ENCODE data around the gene CHRND.

CHRND gene

DNA sequence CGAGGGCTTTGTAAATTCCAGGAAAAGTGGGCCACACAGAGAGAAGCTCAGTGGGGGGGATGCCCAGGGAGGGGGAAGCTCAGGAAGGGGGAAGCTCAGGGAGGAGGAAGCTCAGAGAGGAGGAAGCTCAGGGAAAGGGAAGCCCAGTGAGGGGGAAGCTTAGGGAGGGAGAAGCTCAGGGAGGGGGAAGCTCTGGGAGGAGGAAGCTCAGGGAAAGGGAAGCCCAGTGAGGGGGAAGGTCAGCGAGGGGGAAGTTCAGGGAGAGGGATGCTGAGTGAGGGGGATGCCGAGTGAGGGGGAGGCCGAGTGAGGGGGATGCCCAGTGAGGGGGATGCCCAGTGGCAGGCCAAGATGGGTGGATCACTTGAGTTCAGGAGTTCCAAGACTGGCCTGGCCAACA is 12.7 kb downstream of the CHRND start:
- TF ChIP-seq ZFX (IDR thresholded peaks at IDR 0.05; ENCODE audit: borderline replicate concordance), result no peak
- TF ChIP-seq, protein P1, sequence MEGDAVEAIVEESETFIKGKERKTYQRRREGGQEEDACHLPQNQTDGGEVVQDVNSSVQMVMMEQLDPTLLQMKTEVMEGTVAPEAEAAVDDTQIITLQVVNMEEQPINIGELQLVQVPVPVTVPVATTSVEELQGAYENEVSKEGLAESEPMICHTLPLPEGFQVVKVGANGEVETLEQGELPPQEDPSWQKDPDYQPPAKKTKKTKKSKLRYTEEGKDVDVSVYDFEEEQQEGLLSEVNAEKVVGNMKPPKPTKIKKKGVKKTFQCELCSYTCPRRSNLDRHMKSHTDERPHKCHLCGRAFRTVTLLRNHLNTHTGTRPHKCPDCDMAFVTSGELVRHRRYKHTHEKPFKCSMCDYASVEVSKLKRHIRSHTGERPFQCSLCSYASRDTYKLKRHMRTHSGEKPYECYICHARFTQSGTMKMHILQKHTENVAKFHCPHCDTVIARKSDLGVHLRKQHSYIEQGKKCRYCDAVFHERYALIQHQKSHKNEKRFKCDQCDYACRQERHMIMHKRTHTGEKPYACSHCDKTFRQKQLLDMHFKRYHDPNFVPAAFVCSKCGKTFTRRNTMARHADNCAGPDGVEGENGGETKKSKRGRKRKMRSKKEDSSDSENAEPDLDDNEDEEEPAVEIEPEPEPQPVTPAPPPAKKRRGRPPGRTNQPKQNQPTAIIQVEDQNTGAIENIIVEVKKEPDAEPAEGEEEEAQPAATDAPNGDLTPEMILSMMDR (IDR thresholded peaks at IDR 0.05), result no peak
- no peak overlapping the region for H3K27ac ChIP-seq

DNA sequence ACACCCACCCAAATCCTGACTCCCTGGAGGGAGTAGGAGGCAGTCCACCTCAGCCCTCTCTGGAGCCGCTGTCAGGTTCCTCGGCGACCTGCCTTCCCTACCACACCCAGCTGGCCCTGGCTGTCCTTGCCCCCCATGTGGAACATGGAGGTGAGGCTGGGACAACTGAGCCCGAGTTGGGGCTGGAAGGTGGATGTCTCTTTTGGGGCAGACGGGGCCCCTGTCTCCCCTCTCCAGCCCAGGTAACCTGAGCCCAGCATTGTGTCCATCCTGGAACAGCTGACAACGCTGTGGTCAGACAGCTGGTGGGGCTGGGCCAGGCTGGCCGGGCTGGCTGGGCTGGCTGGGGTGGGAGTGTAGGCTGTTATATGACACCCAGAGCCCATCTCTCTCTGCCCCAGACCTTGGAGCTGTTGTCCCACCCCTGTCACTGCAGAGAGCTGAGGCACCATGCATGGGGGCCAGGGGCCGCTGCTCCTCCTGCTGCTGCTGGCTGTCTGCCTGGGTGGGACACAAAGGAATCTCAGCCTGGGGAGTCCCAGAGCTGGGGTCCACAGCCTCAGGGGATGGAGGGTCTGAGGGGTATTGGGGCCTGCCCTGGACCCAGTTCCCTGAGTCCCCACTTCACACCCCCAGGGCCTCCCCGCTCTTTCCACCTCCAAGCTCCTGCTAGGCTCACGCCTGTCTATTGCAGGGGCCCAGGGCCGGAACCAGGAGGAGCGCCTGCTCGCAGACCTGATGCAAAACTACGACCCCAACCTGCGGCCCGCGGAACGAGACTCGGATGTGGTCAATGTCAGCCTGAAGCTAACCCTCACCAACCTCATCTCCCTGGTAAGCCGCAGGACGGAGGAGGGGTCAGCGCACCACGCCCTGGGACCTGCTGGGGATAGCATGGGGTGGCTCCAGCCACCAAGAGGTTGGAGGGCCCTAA is 13.6 kb downstream of the CHRND start, which contains the start of gene CHRNG:
Gene CHRNG (plus strand): TSS at position 395 of the 934 bp plus-strand sequence. CDS start 56 bp downstream, at position 451.
- H3K27ac ChIP-seq, result no peak within 1 kb of the TSS
- TF ChIP-seq, protein P1 (IDR thresholded peaks at IDR 0.05), result no peak

DNA sequence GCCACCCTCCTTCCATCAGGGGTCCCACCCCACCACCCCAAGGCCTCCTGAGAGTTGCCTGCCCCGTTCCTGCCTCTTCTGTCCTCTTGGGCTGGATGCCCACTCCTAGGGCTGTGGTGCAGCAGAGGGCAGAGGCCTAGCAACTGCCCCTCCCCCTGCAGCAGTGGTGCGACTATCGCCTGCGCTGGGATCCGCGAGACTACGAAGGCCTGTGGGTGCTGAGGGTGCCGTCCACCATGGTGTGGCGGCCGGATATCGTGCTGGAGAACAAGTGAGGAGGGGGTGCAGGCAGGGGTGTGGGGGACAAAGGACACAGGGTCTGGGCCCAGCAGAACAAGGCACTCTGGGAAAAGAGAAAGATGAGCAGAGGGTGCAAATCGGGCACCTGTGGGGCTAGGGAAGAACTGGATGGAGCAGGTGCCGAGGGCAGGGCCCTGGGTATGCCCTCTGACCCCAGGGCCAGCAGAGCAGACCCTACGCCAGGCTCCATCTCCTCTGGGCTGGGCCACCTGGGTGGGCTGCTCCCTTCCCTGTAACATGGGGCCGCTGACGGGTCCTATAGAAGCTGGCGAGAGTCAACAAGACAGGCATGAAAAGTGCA is 14.6 kb downstream of the CHRND start:
- TF ChIP-seq ZFX (IDR thresholded peaks at IDR 0.05; ENCODE audit: borderline replicate concordance), result no peak
- TF ChIP-seq, protein P1 (IDR thresholded peaks at IDR 0.05), result no peak
- no peak overlapping the region for H3K27ac ChIP-seq

DNA sequence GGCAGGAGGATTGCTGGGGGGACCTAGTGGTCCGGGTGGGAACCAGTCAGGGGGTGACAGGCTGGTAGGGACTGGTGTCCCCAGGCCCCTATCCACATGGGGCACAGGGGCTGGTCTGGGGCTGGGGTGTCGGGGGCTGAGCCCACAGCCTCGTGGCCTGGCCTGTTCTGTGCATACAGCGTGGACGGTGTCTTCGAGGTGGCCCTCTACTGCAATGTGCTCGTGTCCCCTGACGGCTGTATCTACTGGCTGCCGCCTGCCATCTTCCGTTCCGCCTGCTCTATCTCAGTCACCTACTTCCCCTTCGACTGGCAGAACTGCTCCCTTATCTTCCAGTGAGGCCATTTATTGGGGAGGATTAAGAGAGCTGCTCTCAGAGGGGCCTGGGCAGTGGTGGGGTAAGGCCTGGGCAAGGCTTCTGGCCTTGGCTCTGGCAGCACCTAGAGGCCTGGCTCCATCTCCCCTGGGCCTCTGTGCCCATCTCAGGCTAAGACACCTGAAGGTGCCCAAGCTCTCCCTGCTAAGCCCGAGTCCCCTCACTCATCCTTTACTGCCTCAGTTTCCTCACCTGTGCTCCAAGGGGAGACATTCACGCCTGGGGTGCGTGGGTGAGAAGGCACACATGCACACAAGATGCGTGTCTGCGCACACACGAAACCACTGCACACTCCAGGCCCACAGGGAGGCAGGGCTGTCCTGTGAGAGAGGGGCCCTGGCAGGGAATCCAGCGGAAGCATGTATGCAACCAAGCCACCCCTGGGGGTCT is 15.4 kb downstream of the CHRND start:
- H3K27ac ChIP-seq, result no peak overlapping the region
- TF ChIP-seq, protein P1 (IDR thresholded peaks at IDR 0.05), result no peak
- no peak for TF ChIP-seq ZFX (IDR thresholded peaks at IDR 0.05; ENCODE audit: borderline replicate concordance)

DNA sequence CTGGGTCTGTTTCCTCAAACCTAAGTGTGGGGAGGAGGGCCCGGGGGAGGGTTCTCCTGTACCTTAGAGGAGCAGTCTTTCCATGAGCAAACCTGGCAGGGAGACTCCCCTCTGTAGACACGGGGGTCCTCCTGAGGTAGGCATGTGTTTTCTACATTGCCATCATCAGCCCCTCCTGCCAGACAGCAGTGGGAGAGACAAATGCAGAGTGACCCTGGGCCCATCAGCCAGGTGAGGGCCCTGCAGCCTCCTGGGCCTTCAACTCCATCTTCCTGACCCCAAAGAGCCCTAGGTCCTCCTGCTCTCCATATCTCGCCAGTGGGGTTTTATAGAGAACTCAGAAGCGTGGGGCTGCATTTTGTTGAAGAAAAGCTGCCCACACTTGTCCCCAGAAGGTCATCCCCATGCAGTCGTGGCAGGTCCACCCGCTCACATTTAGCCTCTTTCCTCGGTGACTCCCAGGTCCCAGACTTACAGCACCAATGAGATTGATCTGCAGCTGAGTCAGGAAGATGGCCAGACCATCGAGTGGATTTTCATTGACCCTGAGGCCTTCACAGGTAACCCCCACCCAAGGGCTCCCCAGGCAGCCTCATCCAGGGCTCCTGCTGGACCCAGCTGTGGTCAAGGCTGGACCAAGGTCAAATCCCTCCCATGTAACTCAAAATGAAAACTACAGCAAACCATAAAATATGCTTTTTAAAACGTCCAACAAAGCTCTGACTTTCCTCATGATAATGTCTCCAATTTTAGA is 16.2 kb downstream of the CHRND start:
- no peak overlapping the region for H3K27ac ChIP-seq
- TF ChIP-seq ZFX (IDR thresholded peaks at IDR 0.05; ENCODE audit: borderline replicate concordance), result no peak
- TF ChIP-seq, protein P1 (IDR thresholded peaks at IDR 0.05), result no peak

DNA sequence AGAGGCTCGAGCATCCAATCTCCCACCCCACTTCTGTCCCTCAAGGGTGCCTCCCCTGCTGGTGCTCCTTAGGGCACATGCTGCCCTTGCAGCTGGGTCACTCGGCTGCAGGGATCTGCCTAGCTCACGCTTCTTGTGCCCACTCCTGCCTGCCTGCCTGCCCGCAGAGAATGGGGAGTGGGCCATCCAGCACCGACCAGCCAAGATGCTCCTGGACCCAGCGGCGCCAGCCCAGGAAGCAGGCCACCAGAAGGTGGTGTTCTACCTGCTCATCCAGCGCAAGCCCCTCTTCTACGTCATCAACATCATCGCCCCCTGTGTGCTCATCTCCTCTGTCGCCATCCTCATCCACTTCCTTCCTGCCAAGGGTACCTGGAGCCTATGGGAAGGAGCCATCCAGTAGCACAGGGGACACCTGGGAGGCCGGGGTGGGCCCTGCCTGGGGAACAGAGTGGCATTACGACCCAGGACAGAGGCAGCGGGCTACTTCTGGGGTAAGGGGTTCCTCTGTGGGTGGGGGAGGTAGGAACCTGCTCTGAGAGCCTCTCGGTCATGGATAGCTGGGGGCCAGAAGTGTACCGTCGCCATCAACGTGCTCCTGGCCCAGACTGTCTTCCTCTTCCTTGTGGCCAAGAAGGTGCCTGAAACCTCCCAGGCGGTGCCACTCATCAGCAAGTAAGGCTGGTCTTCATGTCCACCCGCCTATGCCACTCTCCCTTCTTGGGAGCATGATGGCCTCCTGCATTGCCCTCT is 16.9 kb downstream of the CHRND start:
- no peak for TF ChIP-seq ZFX (IDR thresholded peaks at IDR 0.05; ENCODE audit: borderline replicate concordance)
- TF ChIP-seq, protein P1 (IDR thresholded peaks at IDR 0.05), result no peak
- H3K27ac ChIP-seq, result no peak overlapping the region
